D721Med (cell line): ENCODE results near the gene BIK.
A peak's percentile ranks its signal among the peaks of the same experiment; 100 is the strongest.

ENCODE experiments used
- DNase-seq: peaks from one replicate; pipeline ENCODE4 v3.0.0; 2011; ENCODE audit warnings: low spot score; ENCODE audit not compliant: insufficient read length
- FAIRE-seq: peaks from 2 replicates; lab custom pipeline; 2011; peaks lifted over from hg19 to GRCh38; lab: Jason Lieb, UNC
- CTCF ChIP-seq: IDR thresholded peaks from 2 replicates; pipeline ENCODE4 v1.5.1; 2012; ENCODE audit warnings: mild to moderate bottlenecking, control low read depth; ENCODE audit not compliant: insufficient read depth; ENCODE audit errors: missing control alignments

The BIK gene

GRCh38 chr22:43110444-43110926, at the start of gene BIK:
Gene BIK, plus strand, starts transcription at chr22:43110750. Its CDS starts 13,273 bp downstream, at chr22:43124023.
- TF ChIP-seq CTCF, result peak; percentile 27
- DNase-seq (no peak), FAIRE-seq (no peak)

GRCh38 chr22:43066134-43066533, 44.4 kb upstream of the BIK start:
- no peak for FAIRE-seq
- TF ChIP-seq CTCF, result no peak
- DNase-seq, result no peak

- no peak for TF ChIP-seq CTCF
- DNase-seq (no peak), FAIRE-seq (no peak)
Observed at GRCh38 chr22:43066844-43067385, 43.6 kb upstream of the BIK start.

- TF ChIP-seq CTCF, result no peak
- FAIRE-seq, result no peak
- DNase-seq, result no peak
Observed at GRCh38 chr22:43077121-43077877, 33.3 kb upstream of the BIK start.

- FAIRE-seq, result no peak
- no peak for TF ChIP-seq CTCF
Observed at GRCh38 chr22:43078522-43078921, 32.0 kb upstream of the BIK start.

GRCh38 chr22:43079742-43080141, 30.8 kb upstream of the BIK start:
- no peak for FAIRE-seq
- no peak for TF ChIP-seq CTCF
- DNase-seq, result no peak

More at GRCh38 chr22:43078522-43078921, 32.0 kb upstream of the BIK start:
- no peak for DNase-seq

GRCh38 chr22:43080616-43081015, 29.9 kb upstream of the BIK start:
- no peak for DNase-seq
- TF ChIP-seq CTCF, result no peak
- no peak for FAIRE-seq
